Stimulated activated CD4-positive, alpha-beta T cell treated with anti-CD3 and anti-CD28 coated beads, TNF-alpha, amount 100 ng/mL, for 48 hours (primary cell): Measurements from ENCODE around the gene RFC3.

ENCODE experiments used
- DNase-seq, 3 donors: peaks; one replicate each; pipeline ENCODE4 v3.0.0-alpha.2; 2020; ENCODE audit warnings: low read depth in 3 of 3

RFC3 gene

DNA sequence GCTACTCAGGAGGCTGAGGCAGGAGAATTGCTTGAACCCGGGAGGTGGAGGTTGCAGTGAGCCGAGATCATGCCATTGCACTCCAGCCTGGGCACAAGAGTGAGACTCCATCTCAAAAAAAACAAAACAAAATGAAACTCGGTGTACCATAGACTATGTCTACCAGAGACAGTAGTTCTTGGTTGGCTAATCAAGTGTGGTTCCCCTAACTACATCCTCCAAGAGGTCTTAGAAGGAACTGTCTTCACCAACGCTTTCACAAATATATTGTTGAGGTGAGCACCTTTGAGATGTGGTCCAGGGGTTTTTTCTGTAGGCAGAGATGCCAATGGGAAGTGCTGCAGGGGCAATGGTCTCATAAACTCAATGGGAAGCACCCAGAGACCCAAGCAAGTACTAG, 48.0 kb downstream of the RFC3 start:
- no peak for DNase-seq

DNA sequence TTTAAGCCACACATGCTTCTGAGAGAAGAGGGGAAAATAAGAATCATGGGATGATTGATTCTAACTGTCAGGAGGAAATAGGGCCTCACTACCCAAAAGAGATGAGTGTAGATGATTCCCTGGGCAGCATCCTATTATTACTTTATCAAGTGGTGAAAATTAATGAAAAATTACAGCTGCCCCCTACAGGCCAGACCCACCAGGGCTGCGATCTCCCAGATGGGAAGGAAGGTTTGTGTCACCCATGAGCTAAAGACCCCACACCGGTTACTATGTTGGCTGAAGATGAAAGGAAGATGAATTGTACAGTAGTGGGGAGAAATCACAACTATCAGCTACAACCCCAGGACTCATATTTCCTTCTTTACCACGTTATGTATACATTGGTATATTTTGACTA, 49.5 kb downstream of the RFC3 start:
- DNase-seq: no peak

DNA sequence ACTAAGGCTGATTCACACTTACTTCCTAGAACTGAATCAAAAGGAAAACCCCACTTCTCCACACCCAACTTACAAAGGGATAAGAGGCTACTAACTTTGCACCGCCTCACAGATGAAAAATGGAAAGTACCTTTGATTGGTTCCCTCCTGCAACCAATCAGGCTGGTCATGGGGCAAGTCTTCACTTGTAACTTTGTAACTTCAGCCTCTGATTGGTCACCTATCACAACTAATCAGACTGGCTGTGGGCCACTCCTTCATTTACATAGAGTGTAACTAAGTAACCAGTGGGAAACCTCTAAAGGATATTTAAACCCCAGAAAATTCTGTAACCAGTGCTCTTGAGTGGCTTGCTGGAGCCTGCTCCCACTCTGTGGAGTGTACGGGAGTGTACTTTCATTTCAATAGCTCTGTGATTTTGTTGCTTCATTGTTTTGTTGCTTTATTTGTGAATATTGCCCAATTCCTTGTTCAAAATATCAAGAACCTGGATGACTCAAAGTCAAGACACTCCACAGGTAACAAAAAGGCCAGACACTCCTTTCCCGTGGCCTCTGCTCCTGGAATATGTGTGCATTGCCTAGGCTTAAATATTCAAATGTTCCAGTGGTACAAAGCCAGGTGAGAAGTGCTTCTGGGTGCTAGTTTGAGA, 50.5 kb downstream of the RFC3 start:
- DNase-seq: no peak

DNA sequence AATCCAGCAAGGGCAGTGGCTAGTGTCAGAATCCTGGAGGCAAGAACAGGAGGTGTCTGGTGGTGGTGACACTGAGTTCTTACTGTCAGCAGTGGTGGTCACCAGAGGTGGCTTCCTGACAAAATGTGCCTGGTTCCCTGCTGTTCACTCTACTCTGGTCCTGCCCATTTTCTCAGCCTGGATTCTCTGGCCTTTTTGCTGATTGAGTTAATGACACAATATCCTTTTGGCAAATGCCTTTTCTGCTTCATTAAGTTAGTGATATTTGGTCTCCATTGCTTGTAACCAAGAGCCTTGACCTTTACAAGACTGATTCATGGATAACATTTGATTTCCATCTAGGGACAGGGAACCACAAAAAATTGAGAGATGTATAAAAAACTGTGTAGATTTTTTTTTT, 51.1 kb downstream of the RFC3 start:
- no peak for DNase-seq

DNA sequence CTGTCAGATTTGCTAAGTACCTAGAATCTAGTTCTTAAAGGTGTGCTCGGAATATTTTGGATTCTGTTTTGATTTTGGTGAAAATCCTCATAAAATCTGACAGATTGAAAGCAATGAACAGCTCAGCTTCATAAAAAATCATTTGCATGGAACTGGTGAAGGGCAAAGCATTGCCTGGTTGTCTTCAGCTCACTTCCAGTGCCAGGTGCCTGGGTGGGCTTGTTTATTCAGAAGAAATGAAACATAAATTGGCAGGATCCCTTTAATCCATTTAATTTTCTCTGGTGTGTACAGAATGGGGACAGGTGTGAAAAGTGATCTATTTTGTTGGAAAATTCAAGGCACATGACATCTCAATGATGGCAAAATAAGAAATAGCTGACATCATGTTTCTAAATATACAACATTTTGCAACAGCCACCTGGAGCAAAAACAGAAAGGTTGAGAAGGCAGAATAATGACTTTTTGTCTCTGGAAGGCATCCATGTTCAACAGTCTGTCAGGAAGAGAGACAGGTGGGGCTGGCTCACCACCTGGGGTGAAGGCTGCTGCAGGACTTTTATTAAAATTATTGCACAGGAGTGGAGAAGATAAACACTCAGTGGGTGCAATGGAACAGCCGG, 52.2 kb downstream of the RFC3 start:
- no peak for DNase-seq

DNA sequence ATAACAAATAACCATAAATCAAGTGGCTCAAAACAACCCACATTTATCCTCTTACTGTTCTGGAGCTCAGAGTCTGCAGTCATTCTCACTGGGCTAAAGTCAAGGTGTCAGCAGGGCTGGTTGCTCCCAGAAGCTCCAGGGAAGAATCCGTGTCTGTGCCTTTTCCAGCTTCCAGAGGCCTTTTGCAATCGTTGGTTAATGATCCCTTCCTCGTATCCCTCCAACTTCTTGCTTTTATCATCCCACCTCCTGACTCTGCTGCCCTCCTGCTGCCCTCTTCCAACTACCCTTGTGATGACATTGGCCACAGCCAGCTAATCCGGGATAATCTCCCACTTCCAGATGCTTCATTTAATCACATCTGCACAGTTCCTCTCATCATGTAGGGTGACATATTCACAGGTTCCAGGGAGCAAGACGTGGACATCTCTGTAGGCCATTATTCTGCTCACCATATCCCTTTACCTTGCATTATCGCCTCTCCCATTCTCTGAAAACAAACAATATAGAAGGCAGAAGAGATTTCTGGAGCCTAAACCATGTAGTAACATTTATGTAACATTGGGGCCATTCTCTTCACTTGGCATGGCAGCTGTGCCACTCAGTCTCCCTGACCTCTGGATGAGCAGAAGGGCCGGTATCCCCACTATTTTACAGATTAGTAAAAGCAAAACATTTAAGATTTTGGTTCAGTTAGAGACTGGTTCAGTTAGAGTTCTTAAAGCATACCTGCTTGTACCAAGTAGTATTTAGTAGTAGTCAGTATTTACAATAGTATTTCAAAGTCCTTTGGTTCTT, 53.5 kb downstream of the RFC3 start:
- no peak for DNase-seq

DNA sequence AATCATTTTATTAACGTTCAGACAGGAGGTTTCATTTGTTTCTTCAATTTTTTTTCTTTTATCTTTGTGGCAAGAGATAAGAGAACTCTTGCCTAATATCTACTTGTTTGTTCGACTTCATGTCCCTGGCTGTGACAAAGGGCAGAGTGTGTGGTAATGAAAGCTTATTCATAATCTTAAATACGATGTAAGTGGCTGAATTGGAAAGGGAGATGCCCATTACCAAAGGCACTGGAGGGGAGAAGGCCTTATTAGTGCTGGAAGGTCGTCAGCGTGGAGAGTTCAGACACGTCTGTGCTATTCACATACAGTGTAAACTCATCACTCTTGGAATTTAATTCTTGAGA, 54.0 kb downstream of the RFC3 start:
- no peak for DNase-seq

DNA sequence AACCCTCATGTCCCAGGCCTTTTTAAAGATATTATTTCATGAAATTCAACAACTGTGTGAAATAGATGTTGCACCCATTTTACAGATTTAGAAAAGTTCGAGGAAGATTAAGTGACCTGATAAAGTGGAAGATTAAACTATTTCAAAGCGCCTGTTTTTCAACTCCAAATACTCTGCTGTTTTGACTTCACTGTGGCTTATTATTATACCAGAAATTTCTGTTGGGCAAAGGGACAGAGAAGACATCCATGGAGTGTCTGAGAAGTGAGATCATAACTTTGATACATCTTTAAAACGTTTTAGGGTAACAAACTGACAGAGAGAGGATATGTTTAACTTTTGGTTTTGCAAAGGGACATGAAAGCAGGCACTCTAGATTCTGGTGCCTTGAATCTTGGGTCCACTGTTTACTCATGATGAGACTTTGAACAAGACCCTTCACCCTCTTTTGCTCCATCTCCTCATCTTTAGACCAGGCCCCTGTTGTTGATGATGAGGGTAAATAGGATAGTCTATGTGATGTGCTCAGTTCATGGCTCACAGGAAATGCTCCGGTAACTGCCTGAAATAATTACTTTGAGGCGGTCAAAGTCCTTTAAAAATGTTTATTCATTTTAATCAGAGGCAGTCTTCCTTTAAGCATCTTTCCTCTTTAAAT, 55.4 kb downstream of the RFC3 start:
- DNase-seq: no peak

DNA sequence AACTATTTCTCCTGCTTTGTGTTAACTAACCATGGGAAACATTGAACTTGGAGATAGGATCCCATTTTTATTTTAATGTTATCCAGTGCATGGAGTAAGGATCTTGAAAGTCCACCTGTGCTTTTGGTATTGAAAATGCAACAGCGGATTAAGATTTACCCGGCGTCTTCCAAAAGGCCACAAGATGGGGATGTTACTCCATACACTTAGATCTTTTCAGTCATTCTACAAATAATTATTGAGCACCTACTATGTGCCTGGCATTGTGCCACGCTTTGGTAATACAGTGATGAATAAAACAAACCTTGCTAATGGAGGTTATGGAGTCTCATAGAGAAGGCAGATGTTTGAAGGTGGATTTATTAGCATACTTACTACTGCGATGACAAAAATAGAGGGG, 56.9 kb downstream of the RFC3 start:
- no peak for DNase-seq

DNA sequence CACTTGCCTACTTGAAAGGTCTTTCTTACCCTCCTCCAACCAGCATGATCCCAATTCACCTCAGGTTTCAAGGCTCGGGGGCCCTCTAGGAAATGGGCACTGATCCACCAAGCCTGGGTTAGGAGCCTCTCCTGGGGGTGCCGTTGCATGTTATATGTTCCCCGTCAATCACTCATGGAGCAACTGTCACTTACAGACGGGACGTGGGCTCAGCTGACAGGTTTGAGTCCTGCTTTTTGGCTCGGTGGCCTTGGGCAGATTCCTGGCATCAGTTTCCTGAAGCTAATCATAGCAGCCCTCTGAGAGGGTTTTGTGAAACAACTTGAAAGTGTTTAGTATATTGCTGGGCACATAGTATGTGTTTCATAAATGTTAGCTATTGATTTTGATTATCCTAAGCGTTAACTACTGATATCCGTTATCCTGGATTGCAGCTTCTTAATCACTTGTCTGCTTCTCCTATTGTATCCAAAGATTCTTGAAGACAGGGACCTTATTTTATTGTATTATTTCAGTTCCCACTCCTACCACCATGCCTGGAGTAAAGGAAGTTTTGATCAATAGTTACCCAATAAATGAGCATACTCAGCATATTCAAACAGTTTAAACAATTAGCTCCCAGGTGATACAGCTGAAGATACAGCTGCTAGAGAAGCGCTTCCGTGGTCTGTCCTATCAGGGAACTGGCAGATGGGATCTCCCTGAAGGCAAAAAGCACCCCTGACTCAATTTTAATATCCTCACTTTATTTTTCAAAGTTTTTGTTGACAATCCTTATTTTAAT, 57.9 kb downstream of the RFC3 start:
- DNase-seq: no peak

DNA sequence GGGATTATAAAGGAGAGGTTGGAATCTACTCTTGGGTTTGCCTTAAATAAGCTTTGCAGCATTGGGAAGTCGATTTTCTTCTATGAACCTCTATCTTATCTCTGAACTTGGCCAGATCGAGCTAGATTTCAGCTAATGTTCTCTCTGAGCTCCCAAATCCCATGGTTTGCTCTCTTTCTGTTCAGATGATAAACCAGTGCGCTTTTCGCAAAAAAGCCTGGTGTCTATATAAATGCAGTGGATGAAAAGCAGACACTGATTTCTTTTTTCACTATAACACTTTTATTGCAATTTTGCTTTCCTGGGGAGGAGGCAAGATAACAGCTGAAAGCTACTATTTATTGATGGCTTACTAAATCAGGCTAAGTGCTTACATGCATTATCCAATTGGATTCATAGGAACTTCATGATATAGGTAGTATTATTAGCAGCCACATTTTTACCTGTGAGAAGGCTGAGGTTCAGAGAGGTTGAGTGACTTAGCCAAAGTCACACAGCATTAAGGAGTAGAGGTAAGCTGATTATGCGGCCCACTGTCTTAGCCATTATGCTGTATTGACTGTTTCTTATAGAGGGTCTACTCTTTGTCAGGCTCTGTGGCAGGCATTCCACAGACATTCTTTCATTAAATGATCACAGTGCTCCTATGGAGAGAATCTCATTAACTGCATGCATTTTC, 58.9 kb downstream of the RFC3 start:
- DNase-seq: no peak

DNA sequence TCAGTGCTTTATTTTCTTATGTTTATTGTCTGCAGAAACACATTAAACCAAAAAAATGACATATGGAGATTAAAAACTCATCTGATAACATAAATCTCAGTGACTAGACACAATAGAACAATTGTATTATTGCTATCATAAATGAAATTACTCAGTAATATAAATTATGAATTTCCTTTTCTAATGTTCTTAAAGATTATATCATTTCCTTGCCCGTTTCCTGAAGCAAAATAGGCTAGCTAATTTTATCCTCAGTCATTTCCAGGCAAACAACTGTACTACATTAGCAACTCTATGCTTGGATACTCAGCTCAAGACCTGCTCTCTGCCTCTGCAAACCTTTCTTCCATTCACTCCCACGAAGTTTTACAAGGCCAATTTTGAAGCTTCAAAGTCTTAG, 61.2 kb downstream of the RFC3 start:
- no peak for DNase-seq

DNA sequence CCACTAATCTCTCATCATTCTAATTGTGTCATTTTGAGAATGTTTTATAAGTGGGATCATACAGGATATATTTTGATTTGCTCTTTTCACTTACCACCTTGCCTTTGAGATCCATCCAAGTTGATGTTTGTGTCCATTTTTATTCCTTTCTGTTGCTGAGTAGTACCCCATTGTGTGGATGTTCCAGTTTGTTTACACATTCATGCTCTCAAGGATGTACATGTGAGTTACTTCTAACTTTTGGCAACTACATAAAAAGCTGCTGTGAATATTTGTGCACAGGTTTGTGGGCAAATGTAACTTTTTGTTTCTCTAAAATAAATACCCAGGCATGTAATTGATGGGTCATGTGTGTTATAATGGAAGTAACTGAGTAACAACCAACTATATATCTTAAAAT, 64.9 kb downstream of the RFC3 start:
- no peak for DNase-seq

DNA sequence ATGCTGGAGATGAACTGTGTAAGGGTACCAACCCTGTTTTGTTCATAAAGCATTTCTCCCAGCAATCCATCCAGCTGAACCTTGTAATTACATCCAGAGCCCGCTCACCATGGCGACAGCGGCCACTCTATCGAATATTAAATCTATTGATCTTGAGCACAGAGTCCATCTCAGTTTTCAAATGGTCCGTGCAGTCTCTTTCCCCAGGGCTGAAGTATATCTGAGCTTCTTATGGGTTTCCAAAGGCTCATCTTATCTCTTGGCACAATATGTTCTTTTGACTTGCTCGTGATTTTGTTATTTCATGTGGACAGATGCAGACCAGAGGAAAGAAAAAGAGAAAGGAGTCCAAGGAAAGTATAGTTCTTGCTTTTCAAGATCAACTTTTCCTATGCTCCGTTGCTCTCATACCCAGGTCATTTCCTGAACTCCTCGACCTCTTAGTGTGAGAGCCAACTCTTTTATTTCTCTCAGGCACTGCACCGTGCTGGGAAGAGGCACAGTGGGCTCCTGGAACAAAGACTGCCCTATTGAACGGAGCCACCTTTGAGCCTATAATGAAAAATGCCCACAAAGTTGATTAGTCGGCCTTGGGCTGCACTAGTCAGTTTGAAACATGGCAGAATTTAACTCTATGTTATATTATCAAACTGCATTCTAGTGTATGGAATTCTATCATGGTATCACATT, 66.7 kb downstream of the RFC3 start:
- no peak for DNase-seq
